CD4-positive, alpha-beta T cell (primary cell): ENCODE data around the gene SEMA3F. TPM values are rescaled to one million over a fixed set of nuclear protein-coding genes. Genes with fewer than 3 reads are reported as not detected.

ENCODE experiments used
- ATAC-seq: fragments of 200-7000 bp; cut with Tn5 transposase; one replicate; pipeline ENCODE4 v1.10.0; 2022; ENCODE audit warnings: mild to moderate bottlenecking; ENCODE audit not compliant: poor library complexity
- CTCF ChIA-PET: fragments of 350-600 bp; sonication (Branson Sonifier 250); formaldehyde crosslinking; loops from one replicate; lab custom pipeline; 2021; ENCODE audit warnings: antibody characterized with exemption, inconsistent platforms; lab: Charles Lee
- POLR2A ChIA-PET: fragments of 350-600 bp; sonication (Branson Sonifier 250); formaldehyde crosslinking; loops from one replicate; lab custom pipeline; 2021; ENCODE audit warnings: antibody characterized with exemption, inconsistent platforms; lab: Charles Lee
- DNase-seq, 14 experiments: peaks; one replicate each; pipeline ENCODE4 v3.0.0-alpha.2; 2013 to 2020; ENCODE audit warnings: mixed read lengths in 2 of 14
- H3K27ac ChIP-seq, 2 donors: one replicate each; pipeline versions ENCODE4 v1.5.1 to v1.7.0; 2013; ENCODE audit warnings: low read length in 2 of 2, low read depth in 1 of 2, mild to moderate bottlenecking in 1 of 2
- H3K27me3 ChIP-seq, 2 experiments: 1 replicate in 1 of 2; 2 replicates in 1 of 2; pipeline versions ENCODE4 v1.6.1 to v1.7.0; 2013; ENCODE audit warnings: low read length in 2 of 2, control low read depth in 1 of 2, mild to moderate bottlenecking in 1 of 2, moderate library complexity in 1 of 2; ENCODE audit not compliant: insufficient read depth in 2 of 2, control insufficient read depth in 1 of 2
- H3K36me3 ChIP-seq: one replicate; pipeline ENCODE4 v1.6.1; 2013; ENCODE audit warnings: low read length, control low read depth; ENCODE audit not compliant: insufficient read depth
- H3K4me1 ChIP-seq: one replicate; pipeline ENCODE4 v1.6.1; 2013; ENCODE audit warnings: low read length, control low read depth; ENCODE audit not compliant: insufficient read depth
- H3K4me3 ChIP-seq: one replicate; pipeline ENCODE4 v1.5.1; 2013; ENCODE audit warnings: mild to moderate bottlenecking, low read length, moderate library complexity
- H3K9me3 ChIP-seq, 2 experiments: 1 replicate in 1 of 2; 2 replicates in 1 of 2; pipeline versions ENCODE4 v1.6.1 to v1.7.0; 2013; ENCODE audit warnings: low read length in 2 of 2, mild to moderate bottlenecking in 2 of 2, control low read depth in 1 of 2, moderate library complexity in 1 of 2; ENCODE audit not compliant: control insufficient read depth in 1 of 2, insufficient read depth in 1 of 2
- H3K27ac Mint-ChIP-seq: one replicate; pipeline ENCODE4 v1.8.0; 2020; ENCODE audit warnings: mixed read lengths
- H3K27me3 Mint-ChIP-seq: one replicate; pipeline ENCODE4 v1.8.0; 2021; ENCODE audit warnings: mixed read lengths
- H3K36me3 Mint-ChIP-seq: one replicate; pipeline ENCODE4 v1.8.0; 2021; ENCODE audit warnings: low read depth, mixed read lengths
- H3K4me1 Mint-ChIP-seq: one replicate; pipeline ENCODE4 v1.8.0; 2021; ENCODE audit warnings: low read depth, mixed read lengths
- H3K4me3 Mint-ChIP-seq: one replicate; pipeline ENCODE4 v1.8.0; 2020; ENCODE audit warnings: mild to moderate bottlenecking, mixed read lengths
- H3K9me3 Mint-ChIP-seq: one replicate; pipeline ENCODE4 v1.8.0; 2020; ENCODE audit warnings: mixed read lengths
- intact Hi-C, 2 experiments: fragments of 100-400 bp; cut with DNase I in 1 of 2; cut with micrococcal nuclease in 1 of 2; formaldehyde crosslinking; loops; one replicate each; pipeline versions ENCODE4 v1.15.1 to v1.9.0; 2023 to 2025; cut with DNase I, micrococcal nuclease
- total RNA-seq, 174 experiments: library from RNA in 2 of 174; stranded (reverse) in 2 of 174; gene quantifications; one replicate each; pipeline ENCODE4 v1.2.3 and lab custom pipeline; 2021 to 2026
- TF ChIP-seq, protein P1 (sequence below): fragments of 200-600 bp; IDR thresholded peaks from one replicate; pipeline ENCODE4 v1.8.0; 2022; ENCODE audit warnings: antibody characterized with exemption, mild to moderate bottlenecking

SEMA3F gene
- total RNA-seq, 2 experiments from 2014 or later = 0.22 to 1.1 TPM

DNA sequence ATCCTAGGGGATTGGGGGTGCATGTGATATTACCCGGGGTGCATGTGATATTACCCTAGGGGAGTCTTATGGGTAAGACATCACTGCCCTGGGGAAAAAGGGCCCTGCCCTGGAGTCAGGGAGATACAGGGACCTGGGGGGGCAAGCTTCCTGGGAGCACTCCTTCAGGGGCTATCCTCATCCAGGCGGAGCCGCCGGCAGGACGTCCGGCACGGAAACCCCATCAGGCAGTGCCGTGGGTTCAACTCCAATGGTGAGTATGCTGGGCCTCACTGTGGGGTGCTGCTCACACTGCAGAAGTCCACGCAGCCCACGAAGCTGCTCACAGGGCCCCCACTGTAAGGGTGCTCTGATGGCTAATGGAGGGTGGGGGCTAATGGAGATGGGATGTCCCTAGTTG, 31.0 kb downstream of the SEMA3F start:
- Mint-ChIP-seq H3K27ac (no peak overlapping the region), H3K36me3 (no peaks in the 10 kb centered on the region), H3K4me3 (no peak overlapping the region), H3K4me1 (no peaks in the 10 kb centered on the region), H3K9me3 (no peaks in the 10 kb centered on the region), H3K27me3 (no peaks in the 10 kb centered on the region)
- TF ChIP-seq, protein P1, sequence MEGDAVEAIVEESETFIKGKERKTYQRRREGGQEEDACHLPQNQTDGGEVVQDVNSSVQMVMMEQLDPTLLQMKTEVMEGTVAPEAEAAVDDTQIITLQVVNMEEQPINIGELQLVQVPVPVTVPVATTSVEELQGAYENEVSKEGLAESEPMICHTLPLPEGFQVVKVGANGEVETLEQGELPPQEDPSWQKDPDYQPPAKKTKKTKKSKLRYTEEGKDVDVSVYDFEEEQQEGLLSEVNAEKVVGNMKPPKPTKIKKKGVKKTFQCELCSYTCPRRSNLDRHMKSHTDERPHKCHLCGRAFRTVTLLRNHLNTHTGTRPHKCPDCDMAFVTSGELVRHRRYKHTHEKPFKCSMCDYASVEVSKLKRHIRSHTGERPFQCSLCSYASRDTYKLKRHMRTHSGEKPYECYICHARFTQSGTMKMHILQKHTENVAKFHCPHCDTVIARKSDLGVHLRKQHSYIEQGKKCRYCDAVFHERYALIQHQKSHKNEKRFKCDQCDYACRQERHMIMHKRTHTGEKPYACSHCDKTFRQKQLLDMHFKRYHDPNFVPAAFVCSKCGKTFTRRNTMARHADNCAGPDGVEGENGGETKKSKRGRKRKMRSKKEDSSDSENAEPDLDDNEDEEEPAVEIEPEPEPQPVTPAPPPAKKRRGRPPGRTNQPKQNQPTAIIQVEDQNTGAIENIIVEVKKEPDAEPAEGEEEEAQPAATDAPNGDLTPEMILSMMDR = no peak
- Histone ChIP-seq H3K27ac (no peak overlapping the region), H3K9me3 (no peaks in the 10 kb centered on the region), H3K27me3 (no peaks in the 10 kb centered on the region), H3K36me3 (no peaks in the 10 kb centered on the region), H3K4me3 (no peak overlapping the region), H3K4me1 (no peaks in the 10 kb centered on the region)
- CTCF ChIA-PET = no interaction called here
- DNase-seq = no peak
- intact Hi-C loops = no loop called here
- ATAC-seq = no peak
- POLR2A ChIA-PET = no interaction called here

DNA sequence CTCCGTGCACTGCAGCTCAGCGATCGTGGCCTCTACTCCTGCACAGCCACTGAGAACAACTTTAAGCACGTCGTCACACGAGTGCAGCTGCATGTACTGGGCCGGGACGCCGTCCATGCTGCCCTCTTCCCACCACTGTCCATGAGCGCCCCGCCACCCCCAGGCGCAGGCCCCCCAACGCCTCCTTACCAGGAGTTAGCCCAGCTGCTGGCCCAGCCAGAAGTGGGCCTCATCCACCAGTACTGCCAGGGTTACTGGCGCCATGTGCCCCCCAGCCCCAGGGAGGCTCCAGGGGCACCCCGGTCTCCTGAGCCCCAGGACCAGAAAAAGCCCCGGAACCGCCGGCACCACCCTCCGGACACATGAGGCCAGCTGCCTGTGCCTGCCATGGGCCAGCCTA, 32.6 kb downstream of the SEMA3F start:
- ChIA-PET POLR2A (no interaction called here), CTCF (no interaction called here)
- ATAC-seq = no peak
- H3K36me3 Mint-ChIP-seq = no peaks in the 10 kb centered on the region
- intact Hi-C loops = loop anchor here in 1 of 2 experiments (2.0 kb wide), 1 partner anchor 67 kb away; no protein-coding TSS in a partner anchor
- H3K27ac Mint-ChIP-seq = no peak overlapping the region
- peaks cover 0 to 5% of the 10 kb centered on the region in 2 experiments for H3K9me3 ChIP-seq
- peaks cover 4% of the 10 kb centered on the region for H3K27me3 Mint-ChIP-seq
- H3K4me1 ChIP-seq = peaks cover 4% of the 10 kb centered on the region
- no peaks in the 10 kb centered on the region for H3K36me3 ChIP-seq
- no peak for DNase-seq
- TF ChIP-seq, protein P1 = no peak
- no peak overlapping the region for H3K4me3 ChIP-seq
- peaks cover 3% of the 10 kb centered on the region for H3K4me1 Mint-ChIP-seq
- peaks cover under 1 to 1% of the 10 kb centered on the region in 2 experiments for H3K27me3 ChIP-seq
- no peak overlapping the region for H3K27ac ChIP-seq
- no peak overlapping the region for H3K4me3 Mint-ChIP-seq
- H3K9me3 Mint-ChIP-seq = no peaks in the 10 kb centered on the region

DNA sequence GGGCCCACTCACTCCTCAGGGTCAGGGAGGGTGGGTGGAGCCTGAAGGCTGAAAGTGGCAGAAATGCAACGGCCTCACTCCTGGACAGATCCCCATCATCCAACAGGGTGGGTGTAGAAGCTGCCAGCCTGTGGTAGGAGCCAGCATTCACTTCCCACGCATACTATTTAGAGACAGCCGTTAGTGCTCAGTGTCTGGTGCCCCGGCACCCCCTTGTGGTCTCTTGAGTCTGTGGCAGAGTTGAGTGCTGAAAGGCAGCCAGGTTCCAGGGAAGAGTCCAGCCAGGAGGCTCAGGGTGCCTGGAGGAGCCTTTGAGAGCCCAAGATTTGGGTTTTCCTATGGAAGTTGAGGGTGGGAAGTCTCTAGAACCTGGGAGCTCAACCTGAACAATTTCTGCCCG, 34.1 kb downstream of the SEMA3F start:
- TF ChIP-seq, protein P1 = no peak
- CTCF ChIA-PET = no interaction called here
- H3K4me1 ChIP-seq = peaks cover 18% of the 10 kb centered on the region
- no peak overlapping the region for H3K4me3 ChIP-seq
- H3K9me3 Mint-ChIP-seq = no peaks in the 10 kb centered on the region
- peaks cover 6% of the 10 kb centered on the region for H3K4me1 Mint-ChIP-seq
- H3K27me3 ChIP-seq = peaks cover 13 to 14% of the 10 kb centered on the region in 2 experiments
- intact Hi-C loops = loop anchor here in 1 of 2 experiments (2.0 kb wide), 1 partner anchor 68 kb away; no protein-coding TSS in a partner anchor
- no peak for ATAC-seq
- peak in 5 of 14 experiments; percentile 20 to 55 (median 33) for DNase-seq
- H3K27me3 Mint-ChIP-seq = peaks cover 6% of the 10 kb centered on the region
- H3K36me3 Mint-ChIP-seq = no peaks in the 10 kb centered on the region
- no peak overlapping the region for H3K27ac ChIP-seq
- H3K9me3 ChIP-seq = peaks cover 0 to 11% of the 10 kb centered on the region in 2 experiments
- POLR2A ChIA-PET = no interaction called here
- H3K36me3 ChIP-seq = no peaks in the 10 kb centered on the region
- H3K4me3 Mint-ChIP-seq = no peak overlapping the region
- H3K27ac Mint-ChIP-seq = no peak overlapping the region
